OCI-LY1 (cell line): ENCODE results near the gene LRRC28.

Experiments used
- H2AFZ ChIP-seq: fragments of 200-600 bp; sonication (generic), shearing (Covaris generic); 2 replicates; pipeline ENCODE4 v1.6.0; 2014; ENCODE audit warnings: antibody characterized with exemption, mild to moderate bottlenecking, low read length
- H3F3A ChIP-seq: fragments of 200-600 bp; sonication (generic), shearing (Covaris generic); 2 replicates; pipeline ENCODE4 v1.6.0; 2014; ENCODE audit warnings: mild to moderate bottlenecking, antibody characterized with exemption, low read length, moderate library complexity; ENCODE audit not compliant: insufficient read depth
- H3K27ac ChIP-seq: fragments of 200-600 bp; sonication (generic); 2 replicates; pipeline ENCODE4 v1.5.1; 2014; ENCODE audit warnings: low read length, mixed run types, mild to moderate bottlenecking, low read depth; ENCODE audit not compliant: poor library complexity, severe bottlenecking
- H3K27me3 ChIP-seq: fragments of 200-600 bp; sonication (generic); 2 replicates; pipeline ENCODE4 v1.6.0; 2014; ENCODE audit warnings: antibody characterized with exemption, mild to moderate bottlenecking, low read length, moderate library complexity; ENCODE audit not compliant: insufficient read depth
- H3K36me3 ChIP-seq: fragments of 200-600 bp; sonication (generic); 2 replicates; pipeline ENCODE4 v1.6.1; 2014; ENCODE audit warnings: mild to moderate bottlenecking, antibody characterized with exemption, low read length, moderate library complexity, mixed read lengths; ENCODE audit not compliant: insufficient read depth
- H3K4me1 ChIP-seq: fragments of 200-600 bp; sonication (generic); 2 replicates; pipeline ENCODE4 v1.5.1; 2014; ENCODE audit warnings: mild to moderate bottlenecking, low read length, moderate library complexity; ENCODE audit not compliant: insufficient read depth, severe bottlenecking
- H3K4me2 ChIP-seq: fragments of 200-600 bp; sonication (generic), shearing (Covaris generic); 2 replicates; pipeline ENCODE4 v1.6.1; 2014; ENCODE audit warnings: low read length
- H3K4me3 ChIP-seq: fragments of 200-600 bp; sonication (generic); 2 replicates; pipeline ENCODE4 v1.5.1; 2014; ENCODE audit warnings: low read length, low read depth, mild to moderate bottlenecking, mixed read lengths; ENCODE audit not compliant: poor library complexity, severe bottlenecking
- H3K79me2 ChIP-seq: fragments of 200-600 bp; shearing (Covaris generic); 2 replicates; pipeline ENCODE4 v1.6.1; 2016; ENCODE audit warnings: mixed run types, low read length, mixed read lengths; ENCODE audit not compliant: insufficient read depth
- H3K9ac ChIP-seq: fragments of 200-600 bp; sonication (generic), shearing (Covaris generic); 2 replicates; pipeline ENCODE4 v1.6.1; 2014; ENCODE audit warnings: mild to moderate bottlenecking, low read length, mixed read lengths
- H3K9me2 ChIP-seq: fragments of 200-600 bp; sonication (generic), shearing (Covaris generic); 2 replicates; pipeline ENCODE4 v1.6.1; 2014; ENCODE audit warnings: low read depth, mild to moderate bottlenecking, low read length, mixed read lengths
- H3K9me3 ChIP-seq: fragments of 200-600 bp; shearing (Covaris generic); 2 replicates; pipeline ENCODE4 v1.6.1; 2014; ENCODE audit warnings: low read length, mixed read lengths
- H4K20me1 ChIP-seq: fragments of 200-600 bp; sonication (generic), shearing (Covaris generic); 2 replicates; pipeline ENCODE4 v1.6.0; 2016; ENCODE audit warnings: mild to moderate bottlenecking, low read length; ENCODE audit not compliant: insufficient read depth
- CTCF ChIP-seq: fragments of 200-600 bp; sonication (generic), shearing (Covaris generic); IDR thresholded peaks from 2 replicates; pipeline ENCODE4 v1.5.1; 2017; ENCODE audit warnings: mild to moderate bottlenecking, antibody characterized with exemption, low read length, moderate library complexity, mixed read lengths
- EZH2 ChIP-seq: fragments of 200-600 bp; sonication (generic), shearing (Covaris generic); IDR thresholded peaks from 2 replicates; pipeline ENCODE4 v1.8.0; 2017; ENCODE audit warnings: borderline replicate concordance, mixed run types, mild to moderate bottlenecking, antibody characterized with exemption, low read length, moderate library complexity, mixed read lengths

Gene LRRC28

GRCh38 chr15:99414755-99415731, 163.8 kb downstream of the LRRC28 start:
- Histone ChIP-seq H3K79me2 (no peaks in the 10 kb centered on the region), H3K9ac (no peak overlapping the region), H3K9me2 (no peaks in the 10 kb centered on the region), H3K36me3 (no peaks in the 10 kb centered on the region), H3K9me3 (no peaks in the 10 kb centered on the region), H2AFZ (no peak overlapping the region), H3K27me3 (no peaks in the 10 kb centered on the region), H3K4me1 (no peaks in the 10 kb centered on the region), H3K4me3 (no peak overlapping the region), H3K27ac (no peak overlapping the region), H3K4me2 (no peak overlapping the region), H3F3A (no peaks in the 10 kb centered on the region), H4K20me1 (no peaks in the 10 kb centered on the region)
- TF ChIP-seq CTCF (no peak), EZH2 (no peak)

GRCh38 chr15:99416191-99417188, 165.2 kb downstream of the LRRC28 start:
- H3K9me2 ChIP-seq, result no peaks in the 10 kb centered on the region
- H3K27me3 ChIP-seq, result no peaks in the 10 kb centered on the region
- H3K9ac ChIP-seq, result no peak overlapping the region
- H3K4me1 ChIP-seq, result no peaks in the 10 kb centered on the region
- H3K27ac ChIP-seq, result no peak overlapping the region
- TF ChIP-seq CTCF, result no peak
- no peaks in the 10 kb centered on the region for H3K79me2 ChIP-seq
- no peaks in the 10 kb centered on the region for H3K9me3 ChIP-seq
- H3K4me3 ChIP-seq, result no peak overlapping the region
- no peaks in the 10 kb centered on the region for H4K20me1 ChIP-seq
- no peaks in the 10 kb centered on the region for H3F3A ChIP-seq
- no peaks in the 10 kb centered on the region for H3K36me3 ChIP-seq
- H2AFZ ChIP-seq, result no peak overlapping the region
- no peak overlapping the region for H3K4me2 ChIP-seq

- no peaks in the 10 kb centered on the region for H3F3A ChIP-seq
- H3K9me3 ChIP-seq, result no peaks in the 10 kb centered on the region
- H3K4me1 ChIP-seq, result no peaks in the 10 kb centered on the region
- no peaks in the 10 kb centered on the region for H4K20me1 ChIP-seq
- no peaks in the 10 kb centered on the region; the same call in 1 of the 2 replicates for H3K27me3 ChIP-seq
- H2AFZ ChIP-seq, result no peak overlapping the region
- no peak overlapping the region for H3K27ac ChIP-seq
- H3K4me3 ChIP-seq, result no peak overlapping the region
- H3K9ac ChIP-seq, result no peak overlapping the region
- no peak for TF ChIP-seq EZH2
- TF ChIP-seq CTCF, result no peak
- H3K79me2 ChIP-seq, result no peaks in the 10 kb centered on the region
- H3K9me2 ChIP-seq, result no peaks in the 10 kb centered on the region
- H3K36me3 ChIP-seq, result no peaks in the 10 kb centered on the region
- H3K4me2 ChIP-seq, result no peak overlapping the region
Measured at GRCh38 chr15:99421172-99421656, 169.9 kb downstream of the LRRC28 start.
